CD4-positive, alpha-beta T cell treated with Interleukin-6 at 100 ng/mL for 8 hours (primary cell): Measurements from ENCODE around the gene ZNF552.

ENCODE experiments used
- DNase-seq: peaks from one replicate; pipeline ENCODE4 v3.0.0-alpha.2; 2020; ENCODE audit warnings: mixed read lengths, low spot score

The ZNF552 gene

DNA sequence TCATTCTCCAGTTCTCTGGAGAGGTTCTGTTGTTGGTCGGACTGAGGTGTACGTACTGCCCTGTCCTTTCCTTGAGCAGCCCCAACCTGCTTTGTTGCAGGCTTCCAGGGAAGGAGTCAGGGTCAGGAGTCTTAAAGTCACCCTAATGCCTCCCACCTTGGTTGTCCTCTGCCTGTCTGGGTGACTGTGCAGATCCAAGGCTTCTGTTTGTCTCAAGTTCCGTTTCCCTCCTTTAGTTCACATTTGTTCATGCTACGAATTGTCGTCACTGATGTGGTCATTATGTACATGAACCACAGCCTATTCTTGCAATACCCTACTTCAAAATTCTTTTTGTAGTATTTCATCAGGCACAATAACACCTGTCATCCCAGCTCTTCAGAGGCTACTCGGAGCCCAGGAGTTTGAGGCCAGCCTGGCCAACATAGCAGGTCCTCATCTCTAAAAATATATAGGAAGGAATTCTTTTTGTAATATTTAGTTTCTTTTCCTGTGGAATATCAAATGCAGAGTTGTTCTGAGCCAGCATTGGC, 37.9 kb downstream of the ZNF552 start:
- no peak for DNase-seq

GRCh38 chr19:57773488-57773887, 41.2 kb downstream of the ZNF552 start:
- no peak for DNase-seq

- DNase-seq: no peak
These were observed 43.3 kb downstream of the ZNF552 start for GRCh38 chr19:57771417-57771816.

DNA sequence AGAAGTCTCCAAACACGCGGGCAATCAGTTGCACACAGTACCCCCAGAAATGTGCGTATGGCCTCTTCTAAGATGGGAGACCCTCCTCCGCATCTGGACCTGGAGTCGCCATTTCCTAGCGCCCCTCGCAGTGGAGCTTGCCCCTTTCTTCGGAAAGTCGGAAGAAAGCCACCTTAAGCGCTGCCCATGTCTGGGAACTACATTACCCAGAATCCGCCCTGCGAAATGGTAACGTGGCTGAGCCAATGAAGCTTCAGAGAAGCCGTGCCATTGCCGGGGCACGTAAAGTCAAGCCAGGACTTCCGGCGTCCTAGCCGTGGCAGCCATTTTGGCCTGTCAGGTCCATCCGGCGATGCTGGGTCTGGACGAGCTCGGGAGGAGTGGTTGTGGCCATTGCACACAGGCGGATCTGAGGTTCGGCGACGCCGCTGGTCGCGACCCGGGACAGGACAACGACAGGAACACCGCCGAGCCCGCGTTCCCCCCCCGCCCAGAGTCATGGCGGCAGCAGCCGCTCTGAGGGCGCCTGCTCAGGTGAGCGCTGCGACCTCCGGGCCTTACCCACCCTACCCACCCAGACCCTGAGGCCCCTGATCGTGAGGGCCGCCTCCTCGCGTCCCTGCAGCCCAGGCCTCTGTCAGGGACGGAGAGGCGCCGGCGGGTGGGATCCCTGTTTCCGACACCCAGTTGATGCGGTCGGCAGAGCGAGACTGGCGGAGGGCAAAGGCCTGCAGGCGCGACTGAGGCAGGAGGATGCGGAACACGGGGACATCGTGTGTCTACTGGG, 45.2 kb downstream of the ZNF552 start, which contains the start of gene ZNF586:
Gene ZNF586, plus strand, starts transcription at position 332 of the 787 bp plus-strand sequence. Its CDS starts 167 bp downstream, at position 499.
- peak; percentile 86 for DNase-seq

DNA sequence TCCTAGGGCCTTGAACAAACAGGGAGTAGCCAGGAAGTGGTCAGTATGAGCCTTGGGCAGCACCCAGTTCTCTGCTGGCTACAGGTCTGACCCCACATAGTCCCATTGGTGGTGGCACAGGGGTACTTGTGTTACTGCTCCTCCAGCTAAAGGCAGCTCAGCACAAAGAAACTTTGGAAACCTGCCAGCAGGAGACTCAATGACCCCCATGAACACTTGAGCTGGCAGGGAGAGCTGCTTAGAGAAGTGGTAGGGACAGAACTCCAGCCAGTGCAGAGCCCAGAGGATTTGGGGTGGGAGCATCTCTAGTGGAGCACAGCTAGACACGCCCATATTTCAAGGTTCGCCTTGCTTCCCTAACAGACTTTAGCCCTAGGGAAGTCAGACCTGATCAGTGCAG, 55.6 kb downstream of the ZNF552 start:
- DNase-seq: no peak

GRCh38 chr19:57757941-57758340, 56.8 kb downstream of the ZNF552 start:
- DNase-seq: no peak
